Measurements from ENCODE around the gene CDKN2B-AS1. TPM values are rescaled to one million over a fixed set of nuclear protein-coding genes. Genes with fewer than 3 reads are reported as not detected.

The CDKN2B-AS1 gene
- total RNA-seq, 6 experiments from 2014 or later = 0.61 to 1.5 (median 1.2) TPM

GRCh38 chr9:22047596-22047995 lies 53.0 kb downstream of the CDKN2B-AS1 start:
- Mint-ChIP-seq H3K27ac (no peak overlapping the region), H3K27me3 (ENCODE audit: insufficient read depth) (no peaks in the 10 kb centered on the region), H3K4me3 (no peak overlapping the region), H3K9me3 (no peaks in the 10 kb centered on the region), H3K4me1 (ENCODE audit: low read depth) (peaks cover 42% of the 10 kb centered on the region), H3K36me3 (ENCODE audit: low read depth) (no peaks in the 10 kb centered on the region)
- no peak for DNase-seq
- TF ChIP-seq, protein P1, sequence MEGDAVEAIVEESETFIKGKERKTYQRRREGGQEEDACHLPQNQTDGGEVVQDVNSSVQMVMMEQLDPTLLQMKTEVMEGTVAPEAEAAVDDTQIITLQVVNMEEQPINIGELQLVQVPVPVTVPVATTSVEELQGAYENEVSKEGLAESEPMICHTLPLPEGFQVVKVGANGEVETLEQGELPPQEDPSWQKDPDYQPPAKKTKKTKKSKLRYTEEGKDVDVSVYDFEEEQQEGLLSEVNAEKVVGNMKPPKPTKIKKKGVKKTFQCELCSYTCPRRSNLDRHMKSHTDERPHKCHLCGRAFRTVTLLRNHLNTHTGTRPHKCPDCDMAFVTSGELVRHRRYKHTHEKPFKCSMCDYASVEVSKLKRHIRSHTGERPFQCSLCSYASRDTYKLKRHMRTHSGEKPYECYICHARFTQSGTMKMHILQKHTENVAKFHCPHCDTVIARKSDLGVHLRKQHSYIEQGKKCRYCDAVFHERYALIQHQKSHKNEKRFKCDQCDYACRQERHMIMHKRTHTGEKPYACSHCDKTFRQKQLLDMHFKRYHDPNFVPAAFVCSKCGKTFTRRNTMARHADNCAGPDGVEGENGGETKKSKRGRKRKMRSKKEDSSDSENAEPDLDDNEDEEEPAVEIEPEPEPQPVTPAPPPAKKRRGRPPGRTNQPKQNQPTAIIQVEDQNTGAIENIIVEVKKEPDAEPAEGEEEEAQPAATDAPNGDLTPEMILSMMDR (IDR thresholded peaks at IDR 0.05) = no peak

GRCh38 chr9:22049411-22049810 lies 54.8 kb downstream of the CDKN2B-AS1 start:
- Mint-ChIP-seq H3K4me1 (ENCODE audit: low read depth) (peaks cover 49% of the 10 kb centered on the region), H3K4me3 (no peak overlapping the region), H3K27ac (no peak overlapping the region; the same call in 1 of the 2 replicates), H3K36me3 (ENCODE audit: low read depth) (no peaks in the 10 kb centered on the region), H3K27me3 (ENCODE audit: insufficient read depth) (no peaks in the 10 kb centered on the region), H3K9me3 (no peaks in the 10 kb centered on the region)
- no peak for DNase-seq
- TF ChIP-seq, protein P1 (IDR thresholded peaks at IDR 0.05) = no peak

DNA sequence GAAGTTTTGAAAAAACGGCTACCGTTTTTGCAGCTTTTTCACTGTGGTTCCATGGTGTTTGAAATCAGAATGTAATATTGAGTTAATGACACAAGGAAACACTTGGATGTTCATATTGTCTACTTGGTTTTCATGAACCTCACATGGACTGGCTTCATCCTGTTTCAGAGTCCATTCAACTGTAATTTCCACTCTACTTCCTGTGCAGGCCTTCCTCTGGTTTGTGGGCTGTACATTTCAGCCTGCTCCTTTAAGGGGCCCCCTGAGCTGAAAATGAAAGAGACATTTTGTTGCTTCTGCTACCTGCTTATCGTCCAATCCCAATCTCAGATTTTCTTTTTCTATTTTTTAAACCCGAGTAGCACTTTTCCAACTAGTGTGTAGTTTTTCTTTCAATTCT lies 56.3 kb downstream of the CDKN2B-AS1 start:
- TF ChIP-seq, protein P1 (IDR thresholded peaks at IDR 0.05) = no peak
- H3K4me1 Mint-ChIP-seq (ENCODE audit: low read depth) = peaks cover 48% of the 10 kb centered on the region
- no peaks in the 10 kb centered on the region for H3K27me3 Mint-ChIP-seq (ENCODE audit: insufficient read depth)
- no peak overlapping the region for H3K4me3 Mint-ChIP-seq
- no peaks in the 10 kb centered on the region for H3K9me3 Mint-ChIP-seq
- H3K36me3 Mint-ChIP-seq (ENCODE audit: low read depth) = no peaks in the 10 kb centered on the region
- DNase-seq = no peak
- H3K27ac Mint-ChIP-seq = no peak overlapping the region

DNA sequence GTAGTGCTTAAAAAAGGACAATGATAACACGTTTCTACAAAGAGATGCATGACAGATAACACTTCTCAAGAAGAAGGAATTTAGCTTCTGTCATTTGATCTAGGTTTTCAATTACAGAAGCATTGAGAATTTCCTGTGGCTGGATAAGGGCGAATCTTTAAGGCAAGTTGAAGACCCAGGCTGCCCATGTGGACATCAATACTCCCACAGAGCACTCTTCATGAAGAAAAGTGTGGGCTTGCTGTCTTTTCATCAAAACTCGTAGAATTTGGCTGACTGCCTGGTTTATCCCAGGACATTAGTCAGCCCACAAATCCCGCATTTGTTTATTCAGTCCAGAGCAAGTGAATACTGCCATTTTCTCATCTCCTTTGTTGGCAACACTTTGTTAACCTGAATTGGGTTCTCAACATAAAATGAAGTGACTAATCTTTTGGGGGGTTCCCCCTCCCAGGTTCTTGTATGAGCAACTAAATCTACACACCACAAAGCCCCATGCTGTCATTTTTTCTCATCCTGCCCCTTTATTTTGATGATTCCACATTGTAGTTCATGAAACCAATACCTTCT lies 57.9 kb downstream of the CDKN2B-AS1 start:
- Mint-ChIP-seq H3K4me1 (ENCODE audit: low read depth) (peaks cover 48% of the 10 kb centered on the region), H3K27me3 (ENCODE audit: insufficient read depth) (no peaks in the 10 kb centered on the region; the same call in 1 of the 2 replicates), H3K36me3 (ENCODE audit: low read depth) (peaks cover 6% of the 10 kb centered on the region), H3K27ac (peak overlapping the region; percentile 77), H3K4me3 (peak overlapping the region; percentile 62), H3K9me3 (no peaks in the 10 kb centered on the region)
- DNase-seq = peak; percentile 95
- TF ChIP-seq, protein P1 (IDR thresholded peaks at IDR 0.05) = no peak

GRCh38 chr9:22053178-22053577 lies 58.6 kb downstream of the CDKN2B-AS1 start:
- no peaks in the 10 kb centered on the region for H3K9me3 Mint-ChIP-seq
- peaks cover 9% of the 10 kb centered on the region for H3K36me3 Mint-ChIP-seq (ENCODE audit: low read depth)
- no peaks in the 10 kb centered on the region; the same call in 1 of the 2 replicates for H3K27me3 Mint-ChIP-seq (ENCODE audit: insufficient read depth)
- peaks cover 48% of the 10 kb centered on the region for H3K4me1 Mint-ChIP-seq (ENCODE audit: low read depth)
- peak overlapping the region; percentile 77 for H3K27ac Mint-ChIP-seq
- DNase-seq = no peak
- peak overlapping the region; percentile 62; the same call in 1 of the 2 replicates for H3K4me3 Mint-ChIP-seq
- TF ChIP-seq, protein P1 (IDR thresholded peaks at IDR 0.05) = no peak

All from HFFc6 (cell line).